Fibroblast of lung (primary cell): Measurements from ENCODE around the gene ESR2.

Experiments used
- CTCF ChIP-seq, 2 donors: IDR thresholded peaks in 1 of 2; conservative IDR thresholded peaks in 1 of 2; 1 replicate in 1 of 2; 2 replicates in 1 of 2; pipeline ENCODE4 v1.5.1; 2011 to 2012; ENCODE audit warnings: low read length in 2 of 2, control low read depth in 1 of 2, inconsistent platforms in 1 of 2, low read depth in 1 of 2, mild to moderate bottlenecking in 1 of 2
- EZH2 ChIP-seq: IDR thresholded peaks from 2 replicates; pipeline ENCODE4 v1.5.1; 2012; ENCODE audit warnings: low read length, control low read depth, mild to moderate bottlenecking; ENCODE audit errors: missing control alignments

GRCh38 chr14:64298773-64299172, 4.6 kb upstream of the ESR2 start:
- no peak for TF ChIP-seq CTCF (conservative IDR thresholded peaks at IDR 0.05 in 1 of 2, IDR thresholded peaks at IDR 0.05 in 1 of 2; ENCODE audit: low read depth in 1 of 2, low read length in 2 of 2)
- no peak for TF ChIP-seq EZH2
